Ovary (tissue), 3 donors: ENCODE data around the gene SNX30.

Experiments
- CTCF ChIP-seq, 3 donors: fragments of 450-650 bp in 2 of 3; fragments of 200-600 bp in 1 of 3; IDR thresholded peaks; one replicate each; pipeline versions ENCODE4 v1.5.1 to v1.8.0; 2016 to 2022; ENCODE audit warnings: antibody characterized with exemption in 3 of 3, mild to moderate bottlenecking in 1 of 3
- POLR2A ChIP-seq: fragments of 450-650 bp; IDR thresholded peaks from one replicate; pipeline ENCODE4 v1.6.1; 2017; ENCODE audit warnings: antibody characterized with exemption, mild to moderate bottlenecking, moderate library complexity
- donor health status: DM: no; HTN: no; CAD: no.

- TF ChIP-seq CTCF (IDR thresholded peaks at IDR 0.05) (no peak), POLR2A (no peak)
Observed at GRCh38 chr9:112719696-112720095, 30.9 kb upstream of the SNX30 start.
